Activated CD8-positive, alpha-beta T cell treated with anti-CD3 and anti-CD28 coated beads for 36 hours (primary cell): Measurements from ENCODE around the gene WNT9A. TPM values are rescaled to one million over a fixed set of nuclear protein-coding genes. Genes with fewer than 3 reads are reported as not detected.
A peak's percentile ranks its signal among the peaks of the same experiment; 100 is the strongest.

Source experiments
- ATAC-seq: fragments of 200-7000 bp; cut with Tn5 transposase; one replicate; pipeline ENCODE4 v1.10.0; 2021; ENCODE audit warnings: mild to moderate bottlenecking, moderate library complexity
- CTCF ChIA-PET: fragments of 350-600 bp; sonication (Branson Sonifier 250); formaldehyde crosslinking; loops from one replicate; lab custom pipeline; 2021; ENCODE audit warnings: antibody characterized with exemption; lab: Charles Lee
- POLR2A ChIA-PET: fragments of 350-600 bp; sonication (Branson Sonifier 250); formaldehyde crosslinking; loops from one replicate; lab custom pipeline; 2021; ENCODE audit warnings: antibody characterized with exemption; lab: Charles Lee
- DNase-seq: peaks from one replicate; pipeline ENCODE4 v3.0.0-alpha.2; 2020
- H3K27ac Mint-ChIP-seq: one replicate; pipeline ENCODE4 v1.8.0; 2021; ENCODE audit warnings: mild to moderate bottlenecking, mixed read lengths
- H3K27me3 Mint-ChIP-seq: one replicate; pipeline ENCODE4 v1.8.0; 2021; ENCODE audit warnings: mixed read lengths
- H3K36me3 Mint-ChIP-seq: one replicate; pipeline ENCODE4 v1.8.0; 2021; ENCODE audit warnings: low read depth, mixed read lengths
- H3K4me1 Mint-ChIP-seq: one replicate; pipeline ENCODE4 v1.8.0; 2021; ENCODE audit warnings: low read depth, mixed read lengths
- H3K4me3 Mint-ChIP-seq: one replicate; pipeline ENCODE4 v1.8.0; 2021; ENCODE audit warnings: mild to moderate bottlenecking, moderate library complexity, mixed read lengths
- H3K9me3 Mint-ChIP-seq: one replicate; pipeline ENCODE4 v1.8.0; 2021; ENCODE audit warnings: mixed read lengths
- intact Hi-C: fragments of 100-400 bp; cut with micrococcal nuclease; formaldehyde crosslinking; loops from one replicate; pipeline ENCODE4 v1.10.0; 2022
- total RNA-seq, 2 experiments: library from RNA; stranded (reverse); gene quantifications; one replicate each; pipeline ENCODE4 v1.2.3, GENCODE V29; 2021
- TF ChIP-seq, protein P1 (sequence below): fragments of 200-600 bp; IDR thresholded peaks from one replicate; pipeline ENCODE4 v1.8.0; 2022; ENCODE audit warnings: antibody characterized with exemption, mild to moderate bottlenecking

Gene WNT9A
- total RNA-seq, 2 experiments from 2014 or later = not detected

DNA sequence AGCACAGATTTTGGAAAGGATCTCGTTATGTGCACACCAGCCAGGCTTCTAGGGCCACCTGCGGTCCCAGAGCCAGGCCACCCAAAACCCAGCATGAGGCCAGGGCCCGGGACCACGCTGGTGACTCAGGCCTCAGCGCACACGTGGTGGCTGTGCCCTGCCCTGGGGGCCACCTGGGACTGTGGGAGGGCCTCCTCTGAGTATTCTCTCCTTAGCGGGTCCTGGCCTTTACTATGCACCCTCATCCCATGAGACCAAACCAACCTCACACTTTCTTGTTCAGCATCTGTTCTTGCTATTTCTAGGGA is 9.9 kb downstream of the WNT9A start:
- no peak overlapping the region for H3K27ac Mint-ChIP-seq
- intact Hi-C loops = no loop called here
- ChIA-PET CTCF (no interaction called here), POLR2A (no interaction called here)
- no peak for DNase-seq
- ATAC-seq = no peak
- H3K4me3 Mint-ChIP-seq = no peak overlapping the region
- no peaks in the 10 kb centered on the region for H3K27me3 Mint-ChIP-seq
- peaks cover 15% of the 10 kb centered on the region for H3K9me3 Mint-ChIP-seq
- H3K4me1 Mint-ChIP-seq = peaks cover 10% of the 10 kb centered on the region
- TF ChIP-seq, protein P1, sequence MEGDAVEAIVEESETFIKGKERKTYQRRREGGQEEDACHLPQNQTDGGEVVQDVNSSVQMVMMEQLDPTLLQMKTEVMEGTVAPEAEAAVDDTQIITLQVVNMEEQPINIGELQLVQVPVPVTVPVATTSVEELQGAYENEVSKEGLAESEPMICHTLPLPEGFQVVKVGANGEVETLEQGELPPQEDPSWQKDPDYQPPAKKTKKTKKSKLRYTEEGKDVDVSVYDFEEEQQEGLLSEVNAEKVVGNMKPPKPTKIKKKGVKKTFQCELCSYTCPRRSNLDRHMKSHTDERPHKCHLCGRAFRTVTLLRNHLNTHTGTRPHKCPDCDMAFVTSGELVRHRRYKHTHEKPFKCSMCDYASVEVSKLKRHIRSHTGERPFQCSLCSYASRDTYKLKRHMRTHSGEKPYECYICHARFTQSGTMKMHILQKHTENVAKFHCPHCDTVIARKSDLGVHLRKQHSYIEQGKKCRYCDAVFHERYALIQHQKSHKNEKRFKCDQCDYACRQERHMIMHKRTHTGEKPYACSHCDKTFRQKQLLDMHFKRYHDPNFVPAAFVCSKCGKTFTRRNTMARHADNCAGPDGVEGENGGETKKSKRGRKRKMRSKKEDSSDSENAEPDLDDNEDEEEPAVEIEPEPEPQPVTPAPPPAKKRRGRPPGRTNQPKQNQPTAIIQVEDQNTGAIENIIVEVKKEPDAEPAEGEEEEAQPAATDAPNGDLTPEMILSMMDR = no peak
- no peaks in the 10 kb centered on the region for H3K36me3 Mint-ChIP-seq

DNA sequence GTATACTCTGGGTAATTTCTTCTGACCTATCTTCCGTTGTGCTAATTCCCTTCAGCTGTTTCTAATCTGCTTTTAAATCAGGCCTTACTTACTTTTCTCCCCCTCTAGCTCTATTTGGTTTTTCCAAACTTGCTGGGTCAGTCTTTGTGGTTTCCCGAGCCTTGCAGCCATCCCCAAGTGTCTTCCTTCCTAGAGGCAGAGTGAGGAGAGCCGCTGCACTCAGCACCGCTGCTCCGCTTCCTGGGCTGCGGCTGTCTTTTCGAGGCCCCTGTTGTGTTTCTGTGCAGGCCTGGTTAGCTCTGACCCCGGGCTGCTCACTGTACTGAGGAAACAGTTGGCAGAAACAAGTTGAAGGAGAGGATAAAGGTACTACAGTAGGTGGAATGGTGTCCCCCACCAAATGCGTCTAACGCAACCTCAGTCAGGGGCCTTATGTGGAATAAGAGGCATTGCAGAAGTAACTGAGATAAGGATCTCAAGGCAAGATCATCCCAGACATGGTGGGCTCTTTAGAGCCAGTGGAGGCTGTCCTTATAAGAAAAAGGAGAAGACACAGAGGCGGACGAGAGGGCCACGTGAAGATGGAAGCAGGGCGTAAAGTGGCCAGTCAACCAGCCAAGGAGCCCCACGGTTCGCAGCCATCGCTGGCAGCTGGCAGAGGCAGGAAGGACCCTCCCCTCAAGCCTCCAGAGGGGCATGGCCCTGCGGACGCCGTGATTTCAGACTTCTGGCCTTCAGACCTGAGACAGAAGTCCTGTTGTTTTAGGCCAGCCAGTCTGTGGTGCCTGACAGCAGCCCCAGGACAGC is 10.5 kb downstream of the WNT9A start:
- no peaks in the 10 kb centered on the region for H3K27me3 Mint-ChIP-seq
- intact Hi-C loops = no loop called here
- H3K9me3 Mint-ChIP-seq = peaks cover 15% of the 10 kb centered on the region
- POLR2A ChIA-PET = interaction anchor here (1.6 kb wide), 1 partner anchor 12 kb away, joined by 3 read pairs; no protein-coding TSS in a partner anchor
- TF ChIP-seq, protein P1 = no peak
- H3K36me3 Mint-ChIP-seq = no peaks in the 10 kb centered on the region
- DNase-seq (no peak), ATAC-seq (no peak)
- H3K27ac Mint-ChIP-seq = no peak overlapping the region
- CTCF ChIA-PET = interaction anchor here (1.5 kb wide), 1 partner anchor 16 kb away, joined by 6 read pairs; no protein-coding TSS in a partner anchor
- H3K4me3 Mint-ChIP-seq = no peak overlapping the region
- peaks cover 13% of the 10 kb centered on the region for H3K4me1 Mint-ChIP-seq

DNA sequence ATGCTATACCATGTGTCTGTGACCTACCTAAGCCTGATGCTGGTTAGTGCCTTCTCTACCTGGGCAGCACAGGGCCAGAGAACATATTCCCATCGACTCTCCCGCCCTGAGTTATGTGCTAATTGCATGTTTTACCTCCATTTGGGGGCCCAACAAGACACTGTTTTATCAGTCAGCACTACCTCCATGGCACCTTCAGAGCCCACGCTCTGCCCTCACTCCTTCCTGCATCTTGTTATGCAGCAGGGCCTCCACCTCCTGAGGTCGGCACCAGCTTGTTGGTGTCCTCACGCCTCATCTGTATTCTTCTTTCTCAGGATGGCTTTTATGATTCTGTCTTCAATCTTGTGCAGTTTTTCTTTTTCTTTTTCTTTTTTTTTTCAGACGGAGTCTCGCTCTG is 11.9 kb downstream of the WNT9A start:
- POLR2A ChIA-PET = interaction anchor here (1.2 to 1.6 kb wide), 2 partner anchors 10 to 11 kb away, joined by 3 to 5 read pairs; no protein-coding TSS in a partner anchor
- Mint-ChIP-seq H3K27me3 (no peaks in the 10 kb centered on the region), H3K9me3 (peaks cover 15% of the 10 kb centered on the region), H3K4me3 (no peak overlapping the region), H3K27ac (peak overlapping the region; percentile 77), H3K36me3 (no peaks in the 10 kb centered on the region), H3K4me1 (peaks cover 17% of the 10 kb centered on the region)
- intact Hi-C loops = no loop called here
- TF ChIP-seq, protein P1 = no peak
- CTCF ChIA-PET = interaction anchor here (1.5 kb wide), 1 partner anchor 18 kb away, joined by 6 read pairs; no protein-coding TSS in a partner anchor
- DNase-seq (no peak), ATAC-seq (no peak)

DNA sequence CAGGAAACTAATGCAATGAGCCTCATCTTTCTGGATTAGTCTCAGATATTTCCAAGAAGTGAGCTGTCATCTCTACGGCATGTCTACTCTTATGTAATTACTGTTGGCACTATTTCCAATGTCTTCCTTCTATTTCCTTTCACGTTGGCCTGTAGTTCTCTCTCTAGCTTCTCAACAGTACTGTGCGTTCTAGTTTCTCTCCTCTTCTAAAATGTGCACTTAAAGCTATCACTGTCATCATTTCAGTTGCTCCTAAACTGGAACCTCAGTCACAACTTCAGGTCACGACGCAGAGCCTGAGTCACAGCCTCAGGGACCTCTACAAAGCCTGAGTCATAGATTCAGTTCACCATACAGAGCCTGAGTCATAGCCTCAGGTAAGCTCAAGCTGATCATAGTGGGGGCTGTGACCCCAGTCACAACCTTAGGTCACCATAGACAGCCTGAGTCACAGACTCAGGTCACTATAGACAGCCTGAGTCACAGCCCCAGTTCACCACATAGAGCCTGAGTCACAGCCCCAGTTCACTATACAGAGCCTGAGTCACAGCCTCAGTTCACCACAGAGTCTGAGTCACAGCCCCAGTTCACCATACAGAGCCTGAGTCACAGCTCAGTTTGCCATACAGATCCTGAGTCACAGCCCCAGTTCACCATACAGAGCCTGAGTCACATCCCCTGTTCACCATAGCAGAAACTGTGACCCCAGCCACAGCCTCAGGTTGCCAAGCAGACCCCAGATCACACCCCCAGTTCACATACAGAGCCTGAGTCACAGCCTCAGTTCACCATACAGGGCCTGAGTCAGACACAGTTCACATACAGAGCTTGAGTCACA is 13.0 kb downstream of the WNT9A start:
- H3K9me3 Mint-ChIP-seq = peaks cover 15% of the 10 kb centered on the region
- TF ChIP-seq, protein P1 = no peak
- DNase-seq (peak; percentile 78), ATAC-seq (peak; percentile 91)
- H3K27me3 Mint-ChIP-seq = no peaks in the 10 kb centered on the region
- ChIA-PET CTCF (interaction anchor here (1.0 to 1.3 kb wide), 2 partner anchors 19 to 171 kb away, joined by 3 read pairs; no protein-coding TSS in a partner anchor), POLR2A (no interaction called here)
- H3K4me3 Mint-ChIP-seq = no peak overlapping the region
- H3K27ac Mint-ChIP-seq = peak overlapping the region; percentile 77
- H3K36me3 Mint-ChIP-seq = no peaks in the 10 kb centered on the region
- H3K4me1 Mint-ChIP-seq = peaks cover 17% of the 10 kb centered on the region
- intact Hi-C loops = no loop called here
